Common myeloid progenitor, CD34-positive (primary cell): ENCODE measurements around the gene TBC1D2B.

Source experiments
- CTCF ChIA-PET: fragments of 350-600 bp; sonication (Branson Sonifier 250); formaldehyde crosslinking; loops from one replicate; lab custom pipeline; 2021; ENCODE audit warnings: antibody characterized with exemption; lab: Charles Lee
- POLR2A ChIA-PET: fragments of 350-600 bp; sonication (Branson Sonifier 250); formaldehyde crosslinking; loops from one replicate; lab custom pipeline; 2021; ENCODE audit warnings: antibody characterized with exemption; lab: Charles Lee
- DNase-seq, 3 donors: peaks; one replicate each; pipeline versions ENCODE4 v3.0.0 to v3.0.0-alpha.2; 2013
- H3K27ac ChIP-seq, 2 experiments: 1 replicate in 1 of 2; 2 replicates in 1 of 2; pipeline ENCODE4 v1.7.0; 2013; ENCODE audit warnings: inconsistent platforms in 2 of 2, low read length in 2 of 2, mild to moderate bottlenecking in 2 of 2, low read depth in 1 of 2, moderate library complexity in 1 of 2; ENCODE audit not compliant: severe bottlenecking in 2 of 2, insufficient read depth in 1 of 2, poor library complexity in 1 of 2
- H3K27me3 ChIP-seq, 5 experiments: replicated peaks in 2 of 5; 1 replicate in 3 of 5; 2 replicates in 2 of 5; pipeline versions ENCODE4 v1.6.1 to v1.7.0; 2013; ENCODE audit warnings: low read length in 4 of 5, mild to moderate bottlenecking in 2 of 5, moderate library complexity in 2 of 5, inconsistent platforms in 1 of 5; ENCODE audit not compliant: insufficient read depth in 5 of 5, control insufficient read depth in 4 of 5
- H3K36me3 ChIP-seq, 4 experiments: 1 replicate in 2 of 4; 2 replicates in 2 of 4; pipeline versions ENCODE4 v1.6.1 to v1.7.0; 2013; ENCODE audit warnings: low read length in 3 of 4, control low read depth in 1 of 4, mild to moderate bottlenecking in 1 of 4; ENCODE audit not compliant: control insufficient read depth in 4 of 4, insufficient read depth in 4 of 4
- H3K4me1 ChIP-seq, 4 experiments: 1 replicate in 3 of 4; 2 replicates in 1 of 4; pipeline versions ENCODE4 v1.6.1 to v1.7.1; 2013; ENCODE audit warnings: low read length in 3 of 4, mild to moderate bottlenecking in 3 of 4, control low read depth in 1 of 4, inconsistent platforms in 1 of 4, moderate library complexity in 1 of 4; ENCODE audit not compliant: control insufficient read depth in 4 of 4, insufficient read depth in 4 of 4; ENCODE audit errors: control extremely low read depth in 1 of 4
- H3K4me3 ChIP-seq, 7 experiments: 1 replicate in 4 of 7; 2 replicates in 3 of 7; pipeline versions ENCODE4 v1.5.1 to v1.7.0; 2013; ENCODE audit warnings: mild to moderate bottlenecking in 7 of 7, low read length in 6 of 7, moderate library complexity in 6 of 7, inconsistent platforms in 2 of 7, low read depth in 2 of 7, control low read depth in 1 of 7; ENCODE audit not compliant: insufficient read depth in 4 of 7, control insufficient read depth in 1 of 7; ENCODE audit errors: extremely low read depth in 1 of 7
- H3K9me3 ChIP-seq, 5 experiments: 1 replicate in 4 of 5; 2 replicates in 1 of 5; pipeline versions ENCODE4 v1.6.1 to v1.7.1; 2013; ENCODE audit warnings: low read length in 4 of 5, mild to moderate bottlenecking in 2 of 5, inconsistent platforms in 1 of 5, low read depth in 1 of 5, moderate library complexity in 1 of 5; ENCODE audit not compliant: control insufficient read depth in 4 of 5, insufficient read depth in 2 of 5; ENCODE audit errors: control extremely low read depth in 1 of 5
- WGBS: methylation state at CpG from one replicate; pipeline ENCODE4 v1.1.5; 2013; ENCODE audit not compliant: insufficient coverage; 5-methylcytosine and 5-hydroxymethylcytosine counted together

TBC1D2B gene

DNA sequence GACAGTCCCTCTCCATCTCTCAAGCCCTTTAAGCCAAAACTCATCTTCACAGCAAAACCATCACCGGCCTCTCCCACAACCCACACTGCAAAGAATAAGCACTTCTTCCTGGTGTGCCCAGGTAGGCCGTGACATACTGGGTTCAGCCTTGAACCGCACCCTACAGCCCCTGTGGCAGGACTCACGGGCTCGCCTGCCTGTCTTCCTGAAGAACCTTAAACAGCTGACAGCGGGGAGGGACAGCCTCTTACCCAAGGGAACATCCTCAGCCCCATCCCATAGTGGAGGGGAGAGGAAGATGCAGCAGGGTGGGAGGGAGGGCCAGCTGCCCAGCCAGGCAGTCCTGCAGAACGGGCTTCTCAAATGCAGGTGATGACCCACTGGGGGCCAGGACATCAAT lies 40.2 kb downstream of the TBC1D2B start:
- Histone ChIP-seq H3K4me1 (peaks cover 41 to 91% (median 74%) of the 10 kb centered on the region in 4 experiments), H3K27me3 (no peaks in the 10 kb centered on the region), H3K36me3 (peaks cover 5 to 31% (median 7%) of the 10 kb centered on the region in 4 experiments), H3K27ac (no peak overlapping the region), H3K4me3 (peak overlapping the region in 1 of 7 experiments; percentile 29), H3K9me3 (no peaks in the 10 kb centered on the region)
- ChIA-PET POLR2A (interaction anchor here (1.4 kb wide), 1 partner anchor 31 kb away, joined by 4 read pairs; no protein-coding TSS in a partner anchor), CTCF (no interaction called here)
- DNase-seq = no peak
- WGBS = 84% methylated on average over 4 of the region's 7 CpGs

- ChIA-PET POLR2A (interaction anchor here (0.8 to 1.4 kb wide), 4 partner anchors 17 to 67 kb away, joined by 3 to 4 read pairs (median 4); no protein-coding TSS in a partner anchor), CTCF (interaction anchor here (0.9 to 3.0 kb wide), 14 partner anchors 9 to 77 kb away, joined by 3 to 22 read pairs (median 3); no protein-coding TSS in a partner anchor)
- Histone ChIP-seq H3K4me3 (peak overlapping the region in 3 of 7 experiments; percentile 26 to 60 (median 52)), H3K36me3 (peaks cover 0 to 23% (median 3%) of the 10 kb centered on the region in 4 experiments), H3K9me3 (no peaks in the 10 kb centered on the region), H3K27me3 (no peaks in the 10 kb centered on the region), H3K27ac (peak overlapping the region; percentile 13 to 64), H3K4me1 (peaks cover 47 to 91% (median 79%) of the 10 kb centered on the region in 4 experiments)
- peak in 2 of 3 donors; percentile 47 to 64 for DNase-seq
- WGBS = 64% methylated on average over 4 of the region's 6 CpGs
These were observed 41.5 kb downstream of the TBC1D2B start for GRCh38 chr15:78035861-78036476.

- peak in 2 of 3 donors; percentile 70 to 76 for DNase-seq
- no peaks in the 10 kb centered on the region for H3K9me3 ChIP-seq
- peak overlapping the region in 5 of 7 experiments; percentile 8 to 60 (median 26) for H3K4me3 ChIP-seq
- H3K36me3 ChIP-seq = peaks cover 0 to 26% (median 4%) of the 10 kb centered on the region in 4 experiments
- CTCF ChIA-PET = interaction anchor here (1.2 to 3.0 kb wide), 15 partner anchors 9 to 77 kb away, joined by 3 to 22 read pairs (median 3); no protein-coding TSS in a partner anchor
- POLR2A ChIA-PET = interaction anchor here (1.0 to 1.3 kb wide), 2 partner anchors 16 to 27 kb away, joined by 3 to 4 read pairs; no protein-coding TSS in a partner anchor
- peaks cover 47 to 87% (median 77%) of the 10 kb centered on the region in 4 experiments for H3K4me1 ChIP-seq
- no peaks in the 10 kb centered on the region for H3K27me3 ChIP-seq
- peak overlapping the region; percentile 13 to 64 for H3K27ac ChIP-seq
- WGBS = 0% methylated on average over 2 of the region's 4 CpGs
These were observed 42.2 kb downstream of the TBC1D2B start for GRCh38 chr15:78035321-78035751.

DNA sequence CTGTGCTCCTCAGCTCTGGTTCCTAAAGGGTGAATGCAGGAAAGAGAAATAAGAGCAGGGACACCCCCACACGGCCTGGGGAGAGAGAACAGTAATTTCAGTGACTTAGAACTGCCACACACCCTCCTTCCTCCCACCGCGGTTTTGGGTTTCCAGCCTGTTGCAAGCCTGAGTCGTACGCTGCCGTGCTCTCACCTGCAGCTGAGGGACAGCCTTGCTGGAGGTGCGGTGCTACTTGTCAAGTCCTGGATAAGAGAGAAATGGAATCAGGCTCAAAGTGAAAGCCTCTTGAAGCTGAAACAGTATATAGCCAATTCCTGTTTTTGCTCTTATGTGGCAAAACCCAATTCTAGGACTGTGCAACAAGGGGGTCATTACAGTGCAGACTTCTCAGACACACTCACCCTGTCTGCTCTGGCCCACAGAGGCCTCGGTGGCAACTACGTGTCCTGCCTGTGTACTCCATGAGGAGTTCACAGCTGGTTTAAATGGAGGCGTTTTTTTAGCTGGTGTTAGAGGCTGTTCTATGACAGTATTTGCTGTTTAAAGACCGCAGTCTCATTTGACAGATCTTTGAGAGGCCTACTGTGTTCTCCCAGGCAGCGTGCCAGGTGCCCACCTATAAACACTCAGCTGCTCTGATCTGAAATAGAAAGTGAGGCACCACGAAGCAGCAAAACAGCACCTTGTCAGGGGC lies 42.9 kb downstream of the TBC1D2B start:
- Histone ChIP-seq H3K4me3 (peak overlapping the region in 5 of 7 experiments; percentile 8 to 60 (median 38)), H3K27ac (peak overlapping the region; percentile 25 to 64), H3K9me3 (no peaks in the 10 kb centered on the region), H3K4me1 (peaks cover 47 to 84% (median 74%) of the 10 kb centered on the region in 4 experiments), H3K36me3 (peaks cover 2 to 20% (median 3%) of the 10 kb centered on the region in 4 experiments), H3K27me3 (no peaks in the 10 kb centered on the region)
- ChIA-PET POLR2A (interaction anchor here (1.0 to 1.3 kb wide), 2 partner anchors 16 to 28 kb away, joined by 3 to 4 read pairs; no protein-coding TSS in a partner anchor), CTCF (interaction anchor here (0.8 to 3.0 kb wide), 19 partner anchors 10 to 78 kb away, joined by 3 to 22 read pairs (median 4); partner anchors contain the start of gene TBC1D2B)
- peak; percentile 48 to 81 (median 71) for DNase-seq
- 8% methylated on average over 9 of the region's 13 CpGs for WGBS

GRCh38 chr15:78033864-78034263 lies 43.6 kb downstream of the TBC1D2B start:
- POLR2A ChIA-PET = no interaction called here
- peak overlapping the region in 1 of 2 experiments; percentile 64 for H3K27ac ChIP-seq
- H3K4me3 ChIP-seq = peak overlapping the region in 1 of 7 experiments; percentile 58
- H3K27me3 ChIP-seq = no peaks in the 10 kb centered on the region
- CTCF ChIA-PET = interaction anchor here (0.8 to 2.8 kb wide), 10 partner anchors 9 to 71 kb away, joined by 3 to 15 read pairs (median 4); partner anchors contain the start of gene TBC1D2B
- no peaks in the 10 kb centered on the region for H3K9me3 ChIP-seq
- DNase-seq = peak in 2 of 3 donors; percentile 46 to 56
- H3K36me3 ChIP-seq = peaks cover 2 to 14% (median 7%) of the 10 kb centered on the region in 4 experiments
- peaks cover 46 to 76% (median 67%) of the 10 kb centered on the region in 4 experiments for H3K4me1 ChIP-seq
- WGBS = 31% methylated on average over 6 of the region's 6 CpGs

DNA sequence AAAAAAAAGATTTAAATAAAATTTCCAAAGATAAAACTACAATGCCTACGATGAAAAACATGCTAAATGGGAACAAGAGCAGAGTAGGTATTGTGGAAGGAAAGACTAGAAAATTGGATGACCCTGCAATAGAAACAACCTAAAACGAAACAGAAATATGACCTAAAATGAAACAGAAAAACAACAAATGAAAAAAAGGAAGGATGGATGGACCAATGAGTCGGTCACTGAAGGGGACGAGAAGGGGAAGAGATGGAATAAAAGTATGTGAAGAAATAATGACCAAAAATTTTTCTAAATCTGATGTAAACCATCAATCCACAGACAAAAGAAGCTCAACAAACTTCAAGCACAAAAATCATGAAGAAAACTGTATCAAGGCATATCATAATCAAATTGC lies 44.8 kb downstream of the TBC1D2B start:
- no peaks in the 10 kb centered on the region for H3K9me3 ChIP-seq
- ChIA-PET POLR2A (no interaction called here), CTCF (interaction anchor here (1.0 to 1.7 kb wide), 5 partner anchors 14 to 39 kb away, joined by 3 to 6 read pairs (median 5); no protein-coding TSS in a partner anchor)
- no peak overlapping the region for H3K27ac ChIP-seq
- H3K36me3 ChIP-seq = peaks cover 8 to 22% (median 16%) of the 10 kb centered on the region in 4 experiments
- H3K4me1 ChIP-seq = peaks cover 39 to 64% (median 55%) of the 10 kb centered on the region in 4 experiments
- H3K4me3 ChIP-seq = peak overlapping the region in 1 of 7 experiments; percentile 46
- peak in 2 of 3 donors; percentile 45 for DNase-seq
- no peaks in the 10 kb centered on the region for H3K27me3 ChIP-seq
- no CpG with 5 or more reads among the region's 4 CpGs for WGBS
